Stimulated activated effector memory CD8-positive, alpha-beta T cell treated with anti-CD3 and anti-CD28 coated beads, Interleukin-12 subunit alpha, Interleukin-12 subunit beta, amount 100 ng/mL, for 72 hours (primary cell): Measurements from ENCODE around the gene PPP4R1.
"Not testable (repeated sequence)": the region's sequence is repeated elsewhere in the genome, so short reads cannot be mapped to it uniquely, and the experiment has no call there.

Experiments
- ATAC-seq: fragments of 150-1000 bp; cut with Tn5 transposase; 2 replicates; pipeline ENCODE4 v1.10.0; 2021
- DNase-seq, 2 donors: peaks; one replicate each; pipeline ENCODE4 v3.0.0; 2021 to 2022; ENCODE audit warnings: low spot score in 2 of 2
- H3K27ac Mint-ChIP-seq: one replicate; pipeline ENCODE4 v1.8.0; 2022; ENCODE audit warnings: mild to moderate bottlenecking, mixed read lengths
- H3K36me3 Mint-ChIP-seq: one replicate; pipeline ENCODE4 v1.8.0; 2022; ENCODE audit warnings: mild to moderate bottlenecking, mixed read lengths
- H3K4me1 Mint-ChIP-seq: one replicate; pipeline ENCODE4 v1.8.0; 2022; ENCODE audit warnings: mixed read lengths
- H3K4me3 Mint-ChIP-seq: one replicate; pipeline ENCODE4 v1.8.0; 2022; ENCODE audit warnings: mild to moderate bottlenecking, mixed read lengths
- H3K9me3 Mint-ChIP-seq: one replicate; pipeline ENCODE4 v1.8.0; 2022; ENCODE audit warnings: mixed read lengths

Gene PPP4R1

GRCh38 chr18:9613550-9614400, 584 bp downstream of the PPP4R1 start:
- Mint-ChIP-seq H3K27ac (peak overlapping the region; percentile 92), H3K4me3 (peak overlapping the region; percentile 93), H3K4me1 (peaks cover 48% of the 10 kb centered on the region), H3K9me3 (no peaks in the 10 kb centered on the region), H3K36me3 (peaks cover 25% of the 10 kb centered on the region)
- DNase-seq, result peak; percentile 38 to 75
- peak; percentile 57 for ATAC-seq

GRCh38 chr18:9612977-9613376, 1.4 kb downstream of the PPP4R1 start:
- peak overlapping the region; percentile 92 for H3K27ac Mint-ChIP-seq
- H3K36me3 Mint-ChIP-seq, result peaks cover 25% of the 10 kb centered on the region
- H3K4me1 Mint-ChIP-seq, result peaks cover 56% of the 10 kb centered on the region
- DNase-seq (no peak), ATAC-seq (peak; percentile 73)
- H3K4me3 Mint-ChIP-seq, result peak overlapping the region; percentile 93
- no peaks in the 10 kb centered on the region for H3K9me3 Mint-ChIP-seq

- Mint-ChIP-seq H3K4me1 (peaks cover 56% of the 10 kb centered on the region), H3K36me3 (peaks cover 25% of the 10 kb centered on the region), H3K27ac (peak overlapping the region; percentile 92), H3K9me3 (no peaks in the 10 kb centered on the region), H3K4me3 (peak overlapping the region; percentile 93)
- DNase-seq (peak in 1 of 2 donors; percentile 4), ATAC-seq (peak; percentile 40)
Observed at GRCh38 chr18:9612215-9612830, 2.0 kb downstream of the PPP4R1 start.

GRCh38 chr18:9609190-9609589, 5.2 kb downstream of the PPP4R1 start:
- no peaks in the 10 kb centered on the region for H3K9me3 Mint-ChIP-seq
- peaks cover 54% of the 10 kb centered on the region for H3K4me1 Mint-ChIP-seq
- peaks cover 25% of the 10 kb centered on the region for H3K36me3 Mint-ChIP-seq
- H3K4me3 Mint-ChIP-seq, result no peak overlapping the region
- DNase-seq, result no peak
- ATAC-seq, result no peak
- peak overlapping the region; percentile 48 for H3K27ac Mint-ChIP-seq

GRCh38 chr18:9608728-9609127, 5.6 kb downstream of the PPP4R1 start:
- no peak overlapping the region for H3K4me3 Mint-ChIP-seq
- no peak for DNase-seq
- no peaks in the 10 kb centered on the region for H3K9me3 Mint-ChIP-seq
- no peak for ATAC-seq
- H3K4me1 Mint-ChIP-seq, result peaks cover 56% of the 10 kb centered on the region
- peaks cover 24% of the 10 kb centered on the region for H3K36me3 Mint-ChIP-seq
- H3K27ac Mint-ChIP-seq, result peak overlapping the region; percentile 48

- no peak overlapping the region for H3K4me3 Mint-ChIP-seq
- peak; percentile 68 for ATAC-seq
- no peaks in the 10 kb centered on the region for H3K9me3 Mint-ChIP-seq
- H3K36me3 Mint-ChIP-seq, result peaks cover 20% of the 10 kb centered on the region
- H3K27ac Mint-ChIP-seq, result no peak overlapping the region
- DNase-seq, result no peak
- H3K4me1 Mint-ChIP-seq, result peaks cover 51% of the 10 kb centered on the region
Observed at GRCh38 chr18:9608298-9608697, 6.1 kb downstream of the PPP4R1 start.

- Mint-ChIP-seq H3K4me1 (peaks cover 40% of the 10 kb centered on the region), H3K36me3 (peaks cover 16% of the 10 kb centered on the region)
- H3K27ac Mint-ChIP-seq, H3K9me3 Mint-ChIP-seq, H3K4me3 Mint-ChIP-seq, DNase-seq, ATAC-seq: not testable (repeated sequence)
Observed at GRCh38 chr18:9607111-9607510, 7.2 kb downstream of the PPP4R1 start.

- ATAC-seq (no peak), DNase-seq (no peak)
- peaks cover 32% of the 10 kb centered on the region for H3K4me1 Mint-ChIP-seq
- no peak overlapping the region for H3K4me3 Mint-ChIP-seq
- no peak overlapping the region for H3K27ac Mint-ChIP-seq
- H3K36me3 Mint-ChIP-seq, result peaks cover 6% of the 10 kb centered on the region
- no peaks in the 10 kb centered on the region for H3K9me3 Mint-ChIP-seq
Observed at GRCh38 chr18:9606039-9606438, 8.3 kb downstream of the PPP4R1 start.

- H3K27ac Mint-ChIP-seq, result no peak overlapping the region
- H3K9me3 Mint-ChIP-seq, result peaks cover under 1% of the 10 kb centered on the region
- ATAC-seq (no peak), DNase-seq (no peak)
- H3K4me3 Mint-ChIP-seq, result no peak overlapping the region
- H3K4me1 Mint-ChIP-seq, result peaks cover 24% of the 10 kb centered on the region
- no peaks in the 10 kb centered on the region for H3K36me3 Mint-ChIP-seq
Observed at GRCh38 chr18:9604348-9604747, 10.0 kb downstream of the PPP4R1 start.

- DNase-seq (no peak), ATAC-seq (no peak)
- Mint-ChIP-seq H3K27ac (no peak overlapping the region), H3K36me3 (peaks cover 6% of the 10 kb centered on the region), H3K4me1 (peaks cover 42% of the 10 kb centered on the region), H3K9me3 (peaks cover 8% of the 10 kb centered on the region), H3K4me3 (no peak overlapping the region)
Observed at GRCh38 chr18:9599328-9599727, 15.0 kb downstream of the PPP4R1 start.

- peaks cover 39% of the 10 kb centered on the region for H3K4me1 Mint-ChIP-seq
- peaks cover 14% of the 10 kb centered on the region for H3K36me3 Mint-ChIP-seq
- peaks cover 8% of the 10 kb centered on the region for H3K9me3 Mint-ChIP-seq
- DNase-seq, result no peak
- H3K27ac Mint-ChIP-seq, result no peak overlapping the region
- no peak overlapping the region for H3K4me3 Mint-ChIP-seq
- ATAC-seq, result no peak
Observed at GRCh38 chr18:9597609-9598008, 16.8 kb downstream of the PPP4R1 start.

GRCh38 chr18:9596843-9597526, 17.4 kb downstream of the PPP4R1 start:
- peak overlapping the region; percentile 58 for H3K27ac Mint-ChIP-seq
- DNase-seq, result no peak
- no peak for ATAC-seq
- H3K36me3 Mint-ChIP-seq, result peaks cover 21% of the 10 kb centered on the region
- H3K4me3 Mint-ChIP-seq, result no peak overlapping the region
- peaks cover 8% of the 10 kb centered on the region for H3K9me3 Mint-ChIP-seq
- H3K4me1 Mint-ChIP-seq, result peaks cover 39% of the 10 kb centered on the region

GRCh38 chr18:9596226-9596625, 18.1 kb downstream of the PPP4R1 start:
- Mint-ChIP-seq H3K36me3 (peaks cover 27% of the 10 kb centered on the region), H3K4me1 (peaks cover 39% of the 10 kb centered on the region)

GRCh38 chr18:9594823-9595596, 19.3 kb downstream of the PPP4R1 start:
- DNase-seq (no peak), ATAC-seq (peak; percentile 71)
- H3K4me3 Mint-ChIP-seq, result no peak overlapping the region
- H3K27ac Mint-ChIP-seq, result peak overlapping the region; percentile 36
- H3K36me3 Mint-ChIP-seq, result peaks cover 39% of the 10 kb centered on the region
- peaks cover 39% of the 10 kb centered on the region for H3K4me1 Mint-ChIP-seq
- H3K9me3 Mint-ChIP-seq, result peaks cover 8% of the 10 kb centered on the region

More at GRCh38 chr18:9596226-9596625, 18.1 kb downstream of the PPP4R1 start:
- ATAC-seq, result no peak
- no peak for DNase-seq
- Mint-ChIP-seq H3K9me3 (peaks cover 8% of the 10 kb centered on the region), H3K4me3 (no peak overlapping the region), H3K27ac (peak overlapping the region; percentile 58)

- no peak overlapping the region for H3K4me3 Mint-ChIP-seq
- ATAC-seq, result no peak
- H3K9me3 Mint-ChIP-seq, result no peaks in the 10 kb centered on the region
- no peaks in the 10 kb centered on the region for H3K4me1 Mint-ChIP-seq
- no peak overlapping the region for H3K27ac Mint-ChIP-seq
- H3K36me3 Mint-ChIP-seq, result peaks cover 92% of the 10 kb centered on the region
- DNase-seq, result no peak
Observed at GRCh38 chr18:9587924-9588323, 26.4 kb downstream of the PPP4R1 start.
